HCT116 (cell line): ENCODE results near the gene SMCO1. TPM values are rescaled to one million over a fixed set of nuclear protein-coding genes. Genes with fewer than 3 reads are reported as not detected.

Experiments
- ATAC-seq: fragments of 200-7000 bp; cut with Tn5 transposase; 2 replicates; pipeline ENCODE4 v1.9.1; 2020; ENCODE audit warnings: mild to moderate bottlenecking, moderate library complexity
- BruUV-seq: library from RNA; stranded (reverse); fragments of 400-500 nt; replicated peaks from 2 replicates; lab custom pipeline; 2021; lab: Mats Ljungman, UMichigan
- CTCF ChIA-PET: fragments of 300-600 bp; sonication (Branson Sonifier 250); formaldehyde crosslinking; loops from one replicate; lab custom pipeline; 2021; ENCODE audit warnings: antibody characterized with exemption; lab: Charles Lee
- POLR2A ChIA-PET: fragments of 300-600, 350-600 bp; sonication (Branson Sonifier 250); formaldehyde crosslinking; loops from one replicate; lab custom pipeline; 2021; ENCODE audit warnings: antibody characterized with exemption; lab: Charles Lee
- RAD21 ChIA-PET, 2 experiments: fragments of 300-600 bp; sonication (Branson Sonifier 250); formaldehyde crosslinking; loops; one replicate each; lab custom pipeline; 2023; ENCODE audit warnings: low total read pairs in 2 of 2; ENCODE audit not compliant: uncharacterized antibody in 2 of 2, unreplicated experiment in 2 of 2, low non-redundant PET in 1 of 2; lab: Charles Lee
- DNase-seq: peaks from one replicate; pipeline ENCODE4 v3.0.0-alpha.2; 2010; ENCODE audit warnings: low read depth, low spot score
- H2AFZ ChIP-seq: fragments of 200-600 bp; shearing (Covaris generic), sonication (generic); 2 replicates; pipeline ENCODE4 v1.6.1; 2017; ENCODE audit warnings: low read depth, mixed run types, mixed read lengths, antibody characterized with exemption, low read length; ENCODE audit not compliant: poor library complexity, severe bottlenecking
- H3K27ac ChIP-seq: 2 replicates; pipeline ENCODE4 v1.5.1; 2012; ENCODE audit warnings: low read depth, low read length
- H3K27me3 ChIP-seq: fragments of 200-600 bp; sonication (generic); 2 replicates; pipeline ENCODE4 v1.6.1; 2016; ENCODE audit warnings: mixed run types, low read length, mixed read lengths; ENCODE audit not compliant: insufficient read depth
- H3K36me3 ChIP-seq, 2 experiments: fragments of 200-500 bp in 1 of 2; fragments of 200-600 bp in 1 of 2; sonication (Bioruptor generic) in 1 of 2; sonication (generic) in 1 of 2; 2 replicates each; pipeline versions ENCODE4 v1.5.1 to v1.6.1; 2014 to 2016; ENCODE audit warnings: low read length in 2 of 2, inconsistent platforms in 1 of 2, mixed read lengths in 1 of 2, mixed run types in 1 of 2; ENCODE audit not compliant: insufficient read depth in 2 of 2, control insufficient read depth in 1 of 2
- H3K4me1 ChIP-seq, 2 experiments: fragments of 200-600 bp in 1 of 2; sonication (generic) in 1 of 2; 2 replicates each; pipeline versions ENCODE4 v1.5.1 to v1.6.1; 2012 to 2017; ENCODE audit warnings: low read length in 2 of 2, inconsistent platforms in 1 of 2, mild to moderate bottlenecking in 1 of 2, mixed read lengths in 1 of 2, mixed run types in 1 of 2, moderate library complexity in 1 of 2; ENCODE audit not compliant: insufficient read depth in 2 of 2, control insufficient read depth in 1 of 2
- H3K4me2 ChIP-seq: fragments of 200-600 bp; sonication (generic); 2 replicates; pipeline ENCODE4 v1.6.1; 2017; ENCODE audit warnings: mixed run types, low read length, mixed read lengths
- H3K4me3 ChIP-seq, 2 experiments: fragments of 200-600 bp in 1 of 2; sonication (generic) in 1 of 2; replicated peaks in 1 of 2; 2 replicates each; pipeline ENCODE4 v1.5.1; 2011 to 2016; ENCODE audit warnings: low read length in 2 of 2, control low read depth in 1 of 2, low read depth in 1 of 2, mild to moderate bottlenecking in 1 of 2, mixed read lengths in 1 of 2, mixed run types in 1 of 2
- H3K79me2 ChIP-seq: fragments of 200-600 bp; sonication (generic); 2 replicates; pipeline ENCODE4 v1.6.1; 2017; ENCODE audit warnings: mild to moderate bottlenecking, mixed run types, low read length, moderate library complexity, mixed read lengths; ENCODE audit not compliant: insufficient read depth
- H3K9ac ChIP-seq: fragments of 200-600 bp; sonication (generic); 2 replicates; pipeline ENCODE4 v1.6.1; 2016; ENCODE audit warnings: low read length, mixed read lengths
- H3K9me2 ChIP-seq: fragments of 200-600 bp; sonication (generic), shearing (Covaris generic); 2 replicates; pipeline ENCODE4 v1.6.1; 2017; ENCODE audit warnings: mixed run types, mild to moderate bottlenecking, moderate library complexity; ENCODE audit not compliant: insufficient read depth
- H3K9me3 ChIP-seq, 2 experiments: fragments of 200-500 bp in 1 of 2; fragments of 200-600 bp in 1 of 2; sonication (Bioruptor generic) in 1 of 2; sonication (generic) in 1 of 2; 2 replicates each; pipeline ENCODE4 v1.6.1; 2014 to 2017; ENCODE audit warnings: low read length in 2 of 2, mixed read lengths in 2 of 2, inconsistent platforms in 1 of 2, low read depth in 1 of 2, mild to moderate bottlenecking in 1 of 2, mixed run types in 1 of 2, moderate library complexity in 1 of 2; ENCODE audit not compliant: control insufficient read depth in 1 of 2, insufficient read depth in 1 of 2
- H4K20me1 ChIP-seq: fragments of 200-600 bp; sonication (generic), shearing (Covaris generic); 2 replicates; pipeline ENCODE4 v1.6.1; 2017; ENCODE audit warnings: mixed run types, mild to moderate bottlenecking, moderate library complexity; ENCODE audit not compliant: insufficient read depth
- EZH2phosphoT487 ChIP-seq: fragments of 200-600 bp; IDR thresholded peaks from 2 replicates; pipeline ENCODE4 v1.6.1; 2018; ENCODE audit warnings: antibody characterized with exemption, borderline replicate concordance
- RAD21 ChIP-seq: IDR thresholded peaks from 2 replicates; pipeline ENCODE4 v1.6.1; 2012; ENCODE audit warnings: low read depth, mild to moderate bottlenecking
- SIN3A ChIP-seq: IDR thresholded peaks from 2 replicates; pipeline ENCODE4 v1.6.1; 2012; ENCODE audit warnings: low read depth
- SRF ChIP-seq: IDR thresholded peaks from 2 replicates; pipeline ENCODE4 v1.6.1; 2012; ENCODE audit warnings: low read depth
- TCF7L2 ChIP-seq: IDR thresholded peaks from 2 replicates; pipeline ENCODE4 v1.7.0; 2011; ENCODE audit warnings: borderline replicate concordance, inconsistent platforms; ENCODE audit not compliant: insufficient read depth, insufficient read length; ENCODE audit errors: extremely low read depth
- intact Hi-C: fragments of 100-400 bp; cut with micrococcal nuclease; formaldehyde crosslinking; loops from 2 replicates; pipeline ENCODE4 v1.10.0; 2022
- total RNA-seq: library from RNA; stranded (reverse); gene quantifications from one replicate; pipeline ENCODE4 v1.2.1, GENCODE V29; 2021; ENCODE audit not compliant: unreplicated experiment
- TF ChIP-seq, protein P1 (sequence below), 3 experiments: fragments of 200-600 bp in 1 of 3; sonication (generic) in 1 of 3; IDR thresholded peaks in 2 of 3; conservative IDR thresholded peaks in 1 of 3; 2 replicates each; pipeline ENCODE4 v1.5.1; 2012 to 2017; ENCODE audit warnings: low read depth in 2 of 3, low read length in 2 of 3, antibody characterized with exemption in 1 of 3, borderline replicate concordance in 1 of 3, control low read depth in 1 of 3, mild to moderate bottlenecking in 1 of 3, mixed read lengths in 1 of 3, mixed run types in 1 of 3, moderate library complexity in 1 of 3; ENCODE audit not compliant: insufficient read depth in 1 of 3

SMCO1 gene
- total RNA-seq, 1 experiment from 2014 or later, result not detected

DNA sequence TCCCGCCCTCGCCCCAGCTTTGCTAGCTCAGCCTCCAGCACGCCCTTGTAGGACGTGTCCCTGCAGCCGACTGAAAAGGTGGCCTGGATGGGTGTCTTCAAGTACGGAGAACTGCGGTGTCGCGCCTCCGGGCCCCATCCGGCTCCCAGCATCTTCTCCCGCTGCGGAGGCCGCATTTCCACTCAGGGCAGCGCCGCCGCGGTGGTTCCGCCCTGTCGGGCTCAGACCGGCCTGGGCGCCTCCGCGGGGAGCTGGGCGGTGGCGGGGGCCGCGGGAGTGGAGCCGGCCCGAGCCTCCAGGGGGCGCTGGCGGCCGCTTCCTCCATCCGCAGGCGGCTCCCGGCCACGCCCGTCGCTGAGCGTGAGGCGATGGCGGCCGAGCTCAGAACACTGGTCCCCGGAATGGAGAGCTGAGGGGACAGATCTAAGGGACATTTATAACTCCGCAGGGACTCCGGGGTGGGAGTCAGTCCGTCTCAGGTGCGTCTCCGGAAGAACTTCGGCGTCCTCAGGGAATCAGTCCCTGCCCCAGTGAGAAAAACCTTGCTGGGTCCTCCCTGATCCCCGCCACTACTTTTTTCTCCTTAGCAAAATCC lies 13.6 kb upstream of the SMCO1 start (continued):
- no peak for TF ChIP-seq SIN3A
- TF ChIP-seq, all 23 proteins: peak for 7

DNA sequence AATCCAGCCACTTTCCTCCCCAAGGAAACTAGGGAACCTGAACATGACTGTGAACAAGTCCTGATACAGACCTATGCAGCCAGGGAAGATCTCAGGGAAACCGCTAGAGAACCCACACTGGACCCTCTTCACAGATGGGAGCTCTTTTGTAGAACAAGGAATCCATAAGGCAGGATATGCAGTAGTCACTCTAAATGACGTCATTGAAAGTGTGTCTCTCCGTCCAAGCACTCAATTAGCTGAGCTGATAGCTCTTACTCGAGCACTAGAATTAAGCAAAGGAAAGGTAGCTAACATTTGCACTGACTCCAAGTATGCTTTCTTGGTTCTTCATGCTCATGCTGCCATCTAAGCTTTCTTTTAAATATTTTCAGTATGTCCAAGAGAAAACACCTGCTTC lies 10.0 kb upstream of the SMCO1 start:
- H3K9me2 ChIP-seq, result no peaks in the 10 kb centered on the region
- intact Hi-C loops, result loop anchor here (5.0 to 10.0 kb wide), 2 partner anchors 442 to 660 kb away; partner anchors contain the start of gene PIGZ
- H3K4me3 ChIP-seq, result no peak overlapping the region
- H3K79me2 ChIP-seq, result no peaks in the 10 kb centered on the region
- no peaks in the 10 kb centered on the region for H3K27me3 ChIP-seq
- no TSS peak for BruUV-seq
- DNase-seq (no peak), ATAC-seq (no peak)
- no peak overlapping the region for H3K9ac ChIP-seq
- ChIA-PET CTCF (interaction anchor here (1.6 kb wide), 1 partner anchor 160 kb away, joined by 8 read pairs; no protein-coding TSS in a partner anchor), POLR2A (no interaction called here), RAD21 (no interaction called here)
- no peaks in the 10 kb centered on the region for H3K36me3 ChIP-seq
- no peaks in the 10 kb centered on the region for H3K9me3 ChIP-seq
- H2AFZ ChIP-seq, result no peak overlapping the region
- H3K4me2 ChIP-seq, result no peak overlapping the region
- no peak for TF ChIP-seq RAD21
- TF ChIP-seq EZH2phosphoT487, result no peak
- H3K4me1 ChIP-seq, result peaks cover 0 to 21% of the 10 kb centered on the region in 2 experiments; a peak in 2 of 4 replicates
- no peak overlapping the region for H3K27ac ChIP-seq
- H4K20me1 ChIP-seq, result no peaks in the 10 kb centered on the region

DNA sequence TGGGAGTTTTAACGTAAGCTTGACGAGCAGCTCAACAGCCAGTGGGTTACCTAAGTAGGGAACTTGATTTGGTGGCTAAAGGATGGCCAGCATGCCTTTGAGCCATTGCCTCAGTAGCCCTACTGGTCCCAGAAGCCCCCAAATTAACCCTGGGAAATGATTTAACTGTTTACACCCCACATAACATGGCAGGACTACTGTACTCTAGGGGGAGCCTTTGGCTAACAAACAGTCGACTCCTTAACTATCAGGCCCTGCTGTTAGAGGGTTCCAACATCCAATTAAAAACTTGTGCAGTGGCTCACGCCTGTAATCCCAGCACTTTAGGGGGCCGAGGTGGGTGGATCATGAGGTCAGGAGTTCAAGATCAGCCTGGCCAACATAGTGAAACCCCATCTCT lies 9.4 kb upstream of the SMCO1 start:
- ChIA-PET CTCF (interaction anchor here (0.9 to 1.6 kb wide), 3 partner anchors 161 to 665 kb away, joined by 3 to 8 read pairs (median 3); no protein-coding TSS in a partner anchor), RAD21 (no interaction called here), POLR2A (no interaction called here)
- H3K4me1 ChIP-seq, result peaks cover 0 to 22% of the 10 kb centered on the region in 2 experiments; a peak in 2 of 4 replicates
- peak; percentile 40 for ATAC-seq
- no peak overlapping the region for H3K4me3 ChIP-seq
- H3K27ac ChIP-seq, result no peak overlapping the region
- no peaks in the 10 kb centered on the region for H4K20me1 ChIP-seq
- no peak overlapping the region for H2AFZ ChIP-seq
- H3K9me2 ChIP-seq, result no peaks in the 10 kb centered on the region
- no peak overlapping the region for H3K9ac ChIP-seq
- no peak overlapping the region for H3K4me2 ChIP-seq
- H3K9me3 ChIP-seq, result no peaks in the 10 kb centered on the region
- H3K79me2 ChIP-seq, result no peaks in the 10 kb centered on the region
- TF ChIP-seq, protein P1, sequence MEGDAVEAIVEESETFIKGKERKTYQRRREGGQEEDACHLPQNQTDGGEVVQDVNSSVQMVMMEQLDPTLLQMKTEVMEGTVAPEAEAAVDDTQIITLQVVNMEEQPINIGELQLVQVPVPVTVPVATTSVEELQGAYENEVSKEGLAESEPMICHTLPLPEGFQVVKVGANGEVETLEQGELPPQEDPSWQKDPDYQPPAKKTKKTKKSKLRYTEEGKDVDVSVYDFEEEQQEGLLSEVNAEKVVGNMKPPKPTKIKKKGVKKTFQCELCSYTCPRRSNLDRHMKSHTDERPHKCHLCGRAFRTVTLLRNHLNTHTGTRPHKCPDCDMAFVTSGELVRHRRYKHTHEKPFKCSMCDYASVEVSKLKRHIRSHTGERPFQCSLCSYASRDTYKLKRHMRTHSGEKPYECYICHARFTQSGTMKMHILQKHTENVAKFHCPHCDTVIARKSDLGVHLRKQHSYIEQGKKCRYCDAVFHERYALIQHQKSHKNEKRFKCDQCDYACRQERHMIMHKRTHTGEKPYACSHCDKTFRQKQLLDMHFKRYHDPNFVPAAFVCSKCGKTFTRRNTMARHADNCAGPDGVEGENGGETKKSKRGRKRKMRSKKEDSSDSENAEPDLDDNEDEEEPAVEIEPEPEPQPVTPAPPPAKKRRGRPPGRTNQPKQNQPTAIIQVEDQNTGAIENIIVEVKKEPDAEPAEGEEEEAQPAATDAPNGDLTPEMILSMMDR (IDR thresholded peaks at IDR 0.05 in 2 of 3, conservative IDR thresholded peaks at IDR 0.05 in 1 of 3; ENCODE audit: borderline replicate concordance in 1 of 3, insufficient read depth in 1 of 3, low read depth in 2 of 3, low read length in 2 of 3), result peak; percentile 53 to 62 (median 56); a peak in 5 of 6 replicates
- TF ChIP-seq SRF, result no peak
- TF ChIP-seq RAD21, result peak; percentile 82
- no peak for TF ChIP-seq TCF7L2
- no peaks in the 10 kb centered on the region for H3K27me3 ChIP-seq
- BruUV-seq, result no TSS peak
- H3K36me3 ChIP-seq, result no peaks in the 10 kb centered on the region
- DNase-seq, result no peak
- intact Hi-C loops, result loop anchor here (10.0 kb wide), 1 partner anchor 660 kb away; no protein-coding TSS in a partner anchor
